Ectodermal cell (in vitro differentiated cells): ENCODE measurements around the gene DGKK. TPM values are rescaled to one million over a fixed set of nuclear protein-coding genes. Genes with fewer than 3 reads are reported as not detected.

Experiments
- H3K27ac ChIP-seq: 2 replicates; pipeline ENCODE4 v1.7.0; 2013; ENCODE audit warnings: mild to moderate bottlenecking, low read depth, low read length; ENCODE audit not compliant: insufficient read depth, poor library complexity, severe bottlenecking
- H3K27me3 ChIP-seq: 2 replicates; pipeline ENCODE4 v1.7.0; 2013; ENCODE audit warnings: mild to moderate bottlenecking, low read length; ENCODE audit not compliant: insufficient read depth, control insufficient read depth, poor library complexity, severe bottlenecking
- H3K36me3 ChIP-seq: one replicate; pipeline ENCODE4 v1.7.0; 2013; ENCODE audit warnings: low read length; ENCODE audit not compliant: control insufficient read depth, insufficient read depth
- H3K4me1 ChIP-seq: one replicate; pipeline ENCODE4 v1.7.0; 2013; ENCODE audit warnings: low read length; ENCODE audit not compliant: control insufficient read depth, insufficient read depth
- H3K4me3 ChIP-seq: 2 replicates; pipeline ENCODE4 v1.7.0; 2013; ENCODE audit warnings: low read depth, low read length, control low read depth; ENCODE audit not compliant: insufficient read depth
- H3K9me3 ChIP-seq: 2 replicates; pipeline ENCODE4 v1.7.0; 2013; ENCODE audit warnings: mild to moderate bottlenecking, low read length, moderate library complexity; ENCODE audit not compliant: control insufficient read depth
- WGBS, 2 experiments: methylation state at CpG; one replicate each; pipeline ENCODE4 v1.1.7; 2013; ENCODE audit warnings: missing lambda C conversion rate in 2 of 2; 5-methylcytosine and 5-hydroxymethylcytosine counted together
- polyA plus RNA-seq, 4 experiments: library from polyadenylated mRNA; stranded (reverse); fragments of 50-300 nt; gene quantifications; one replicate each; pipeline ENCODE4 v1.2.3, GENCODE V29; 2013

Gene DGKK
- polyA plus RNA-seq (2013, experiment 1 of 4) = 1.00 TPM
- polyA plus RNA-seq (2013, experiment 2 of 4) = 0.55 TPM
- polyA plus RNA-seq (2013, experiment 3 of 4) = 0.48 TPM
- polyA plus RNA-seq (2013, experiment 4 of 4) = 0.53 TPM

- Histone ChIP-seq H3K9me3 (no peaks in the 10 kb centered on the region), H3K4me1 (peaks cover 6% of the 10 kb centered on the region), H3K4me3 (peak within 1 kb of the TSS; percentile 41), H3K27me3 (peaks cover 62% of the 10 kb centered on the region), H3K36me3 (no peaks in the 10 kb centered on the region), H3K27ac (no peak within 1 kb of the TSS)
- 1% methylated on average over 59 of the region's 59 CpGs for WGBS, 2 experiments
These were observed at the start of gene DGKK for GRCh38 chrX:50470103-50471031. Gene DGKK, minus strand, starts transcription at chrX:50470825. Its CDS starts 147 bp downstream, at chrX:50470678.

- no peak overlapping the region for H3K27ac ChIP-seq
- WGBS, 2 experiments = 93 to 97% methylated on average over 7 of the region's 7 CpGs
- H3K36me3 ChIP-seq = no peaks in the 10 kb centered on the region
- no peaks in the 10 kb centered on the region for H3K9me3 ChIP-seq
- no peaks in the 10 kb centered on the region for H3K27me3 ChIP-seq
- no peak overlapping the region for H3K4me3 ChIP-seq
- H3K4me1 ChIP-seq = no peaks in the 10 kb centered on the region
These were observed 44.2 kb upstream of the DGKK start for GRCh38 chrX:50514811-50515210.

- Histone ChIP-seq H3K27ac (no peak overlapping the region), H3K27me3 (no peaks in the 10 kb centered on the region), H3K4me3 (no peak overlapping the region), H3K4me1 (no peaks in the 10 kb centered on the region), H3K9me3 (no peaks in the 10 kb centered on the region), H3K36me3 (no peaks in the 10 kb centered on the region)
- WGBS, 2 experiments = 74% methylated on average over 3 of the region's 3 CpGs; no CpG with 5 or more reads in 1 of the 2 experiments
These were observed 26.5 kb upstream of the DGKK start for GRCh38 chrX:50497114-50497513.

- Histone ChIP-seq H3K4me1 (no peaks in the 10 kb centered on the region), H3K9me3 (no peaks in the 10 kb centered on the region), H3K36me3 (no peaks in the 10 kb centered on the region), H3K27ac (no peak overlapping the region), H3K4me3 (no peak overlapping the region), H3K27me3 (no peaks in the 10 kb centered on the region)
- 87% methylated on average over 1 of the region's 1 CpG; no CpG with 5 or more reads in 1 of the 2 experiments for WGBS, 2 experiments
These were observed 25.0 kb upstream of the DGKK start for GRCh38 chrX:50495616-50496015.

GRCh38 chrX:50492720-50493119, 22.1 kb upstream of the DGKK start:
- no peaks in the 10 kb centered on the region for H3K4me1 ChIP-seq
- WGBS, 2 experiments = 89 to 95% methylated on average over 2 of the region's 2 CpGs
- no peak overlapping the region for H3K27ac ChIP-seq
- no peaks in the 10 kb centered on the region for H3K9me3 ChIP-seq
- H3K36me3 ChIP-seq = no peaks in the 10 kb centered on the region
- H3K27me3 ChIP-seq = no peaks in the 10 kb centered on the region
- no peak overlapping the region for H3K4me3 ChIP-seq

GRCh38 chrX:50484662-50485061, 14.0 kb upstream of the DGKK start:
- Histone ChIP-seq H3K36me3 (no peaks in the 10 kb centered on the region), H3K27me3 (no peaks in the 10 kb centered on the region), H3K4me3 (no peak overlapping the region), H3K27ac (no peak overlapping the region), H3K9me3 (no peaks in the 10 kb centered on the region), H3K4me1 (no peaks in the 10 kb centered on the region)
- 83 to 100% methylated on average over 1 of the region's 1 CpG for WGBS, 2 experiments

GRCh38 chrX:50483283-50483682, 12.7 kb upstream of the DGKK start:
- Histone ChIP-seq H3K27me3 (no peaks in the 10 kb centered on the region), H3K27ac (no peak overlapping the region), H3K4me3 (no peak overlapping the region), H3K4me1 (no peaks in the 10 kb centered on the region), H3K36me3 (no peaks in the 10 kb centered on the region), H3K9me3 (no peaks in the 10 kb centered on the region)
- WGBS, 2 experiments = 92 to 100% methylated on average over 1 of the region's 1 CpG

GRCh38 chrX:50475208-50475607, 4.6 kb upstream of the DGKK start:
- H3K4me3 ChIP-seq = no peak overlapping the region
- no peak overlapping the region for H3K27ac ChIP-seq
- H3K27me3 ChIP-seq = peaks cover 32% of the 10 kb centered on the region
- no peaks in the 10 kb centered on the region for H3K36me3 ChIP-seq
- no peaks in the 10 kb centered on the region for H3K9me3 ChIP-seq
- no peaks in the 10 kb centered on the region for H3K4me1 ChIP-seq
- WGBS, 2 experiments = 90% methylated on average over 5 of the region's 5 CpGs

GRCh38 chrX:50471390-50471789, 765 bp upstream of the DGKK start:
- WGBS, 2 experiments = 0 to 1% methylated on average over 13 of the region's 23 CpGs
- Histone ChIP-seq H3K27ac (no peak overlapping the region), H3K4me1 (peaks cover 6% of the 10 kb centered on the region), H3K27me3 (peaks cover 62% of the 10 kb centered on the region), H3K9me3 (no peaks in the 10 kb centered on the region), H3K4me3 (peak overlapping the region; percentile 22), H3K36me3 (no peaks in the 10 kb centered on the region)

- no peak overlapping the region for H3K27ac ChIP-seq
- H3K36me3 ChIP-seq = no peaks in the 10 kb centered on the region
- peak overlapping the region; percentile 20 for H3K4me3 ChIP-seq
- peaks cover 6% of the 10 kb centered on the region for H3K4me1 ChIP-seq
- peaks cover 62% of the 10 kb centered on the region for H3K27me3 ChIP-seq
- no peaks in the 10 kb centered on the region for H3K9me3 ChIP-seq
- WGBS, 2 experiments = 0 to 1% methylated on average over 24 of the region's 24 CpGs
These were observed 1.4 kb downstream of the DGKK start for GRCh38 chrX:50469206-50469605.
